Stimulated activated memory B cell treated with anti-CD40 and anti-IgM and Interleukin-4, amounts not matched to agents 10 μg/mL and 1 μg/mL and 100 μg/mL, for 72 hours (primary cell): ENCODE data around the gene CACNA2D2.

Experiments
- ATAC-seq: fragments of 150-1000 bp; cut with Tn5 transposase; 2 replicates; pipeline ENCODE4 v1.10.0; 2021
- H3K27ac Mint-ChIP-seq: one replicate; pipeline ENCODE4 v1.8.0; 2022; ENCODE audit warnings: mild to moderate bottlenecking, mixed read lengths
- H3K27me3 Mint-ChIP-seq: one replicate; pipeline ENCODE4 v1.8.0; 2022; ENCODE audit warnings: mixed read lengths
- H3K36me3 Mint-ChIP-seq: one replicate; pipeline ENCODE4 v1.8.0; 2022; ENCODE audit warnings: mixed read lengths
- H3K4me1 Mint-ChIP-seq: one replicate; pipeline ENCODE4 v1.8.0; 2022; ENCODE audit warnings: mixed read lengths
- H3K4me3 Mint-ChIP-seq: one replicate; pipeline ENCODE4 v1.8.0; 2022; ENCODE audit warnings: mild to moderate bottlenecking, moderate library complexity, mixed read lengths
- H3K9me3 Mint-ChIP-seq: one replicate; pipeline ENCODE4 v1.8.0; 2022; ENCODE audit warnings: mixed read lengths

Gene CACNA2D2

DNA sequence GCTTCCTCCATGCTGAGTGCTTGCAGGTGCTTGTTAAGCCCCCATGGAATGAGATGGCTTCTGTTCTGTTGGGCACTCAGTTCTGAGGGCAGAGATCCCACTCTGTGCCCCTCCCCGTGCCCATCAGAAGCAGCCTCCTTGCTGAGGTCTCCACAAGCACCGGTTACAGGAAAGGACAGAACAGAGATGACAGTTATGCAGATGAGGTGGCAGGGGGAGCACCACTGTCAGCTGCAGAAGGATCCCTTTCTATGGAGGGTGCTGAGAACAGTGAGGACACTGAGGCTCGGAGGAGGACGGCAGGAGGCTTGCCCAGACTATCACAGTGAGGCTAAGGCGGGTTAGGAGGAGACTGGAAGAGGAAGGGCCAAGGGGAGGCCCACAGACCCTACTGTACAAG lies 12.4 kb downstream of the CACNA2D2 start:
- H3K36me3 Mint-ChIP-seq, result no peaks in the 10 kb centered on the region
- H3K4me3 Mint-ChIP-seq, result no peak overlapping the region
- no peak overlapping the region for H3K27ac Mint-ChIP-seq
- H3K27me3 Mint-ChIP-seq, result peaks cover 16% of the 10 kb centered on the region
- no peaks in the 10 kb centered on the region for H3K9me3 Mint-ChIP-seq
- no peaks in the 10 kb centered on the region for H3K4me1 Mint-ChIP-seq
- no peak for ATAC-seq

- Mint-ChIP-seq H3K36me3 (no peaks in the 10 kb centered on the region), H3K4me1 (no peaks in the 10 kb centered on the region), H3K4me3 (no peak overlapping the region), H3K9me3 (no peaks in the 10 kb centered on the region), H3K27ac (no peak overlapping the region), H3K27me3 (peaks cover 16% of the 10 kb centered on the region)
- ATAC-seq, result no peak
Observed at GRCh38 chr3:50490424-50490823, 13.0 kb downstream of the CACNA2D2 start.

DNA sequence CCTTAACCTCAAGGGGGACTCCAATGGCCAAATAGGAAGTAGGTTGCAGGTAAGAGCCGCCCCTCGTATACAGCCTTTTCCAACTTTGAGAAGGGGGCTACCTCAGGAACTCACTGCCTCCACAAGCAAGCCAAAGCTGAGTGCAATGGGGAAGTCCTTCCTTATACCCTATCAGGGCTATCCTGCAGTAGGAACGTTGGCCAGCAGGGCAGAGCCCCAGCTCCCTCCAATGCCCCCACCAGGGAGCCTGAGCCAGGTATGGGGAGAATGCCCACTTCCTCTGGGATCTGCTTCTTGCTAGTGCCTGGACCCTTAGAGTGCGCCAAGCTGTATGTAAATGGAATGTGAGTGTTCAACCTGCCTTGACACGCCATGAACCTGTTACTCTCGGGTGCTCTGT lies 16.3 kb downstream of the CACNA2D2 start:
- peaks cover 31% of the 10 kb centered on the region for H3K27me3 Mint-ChIP-seq
- no peak overlapping the region for H3K27ac Mint-ChIP-seq
- no peaks in the 10 kb centered on the region for H3K36me3 Mint-ChIP-seq
- no peaks in the 10 kb centered on the region for H3K4me1 Mint-ChIP-seq
- H3K4me3 Mint-ChIP-seq, result no peak overlapping the region
- ATAC-seq, result no peak
- no peaks in the 10 kb centered on the region for H3K9me3 Mint-ChIP-seq

DNA sequence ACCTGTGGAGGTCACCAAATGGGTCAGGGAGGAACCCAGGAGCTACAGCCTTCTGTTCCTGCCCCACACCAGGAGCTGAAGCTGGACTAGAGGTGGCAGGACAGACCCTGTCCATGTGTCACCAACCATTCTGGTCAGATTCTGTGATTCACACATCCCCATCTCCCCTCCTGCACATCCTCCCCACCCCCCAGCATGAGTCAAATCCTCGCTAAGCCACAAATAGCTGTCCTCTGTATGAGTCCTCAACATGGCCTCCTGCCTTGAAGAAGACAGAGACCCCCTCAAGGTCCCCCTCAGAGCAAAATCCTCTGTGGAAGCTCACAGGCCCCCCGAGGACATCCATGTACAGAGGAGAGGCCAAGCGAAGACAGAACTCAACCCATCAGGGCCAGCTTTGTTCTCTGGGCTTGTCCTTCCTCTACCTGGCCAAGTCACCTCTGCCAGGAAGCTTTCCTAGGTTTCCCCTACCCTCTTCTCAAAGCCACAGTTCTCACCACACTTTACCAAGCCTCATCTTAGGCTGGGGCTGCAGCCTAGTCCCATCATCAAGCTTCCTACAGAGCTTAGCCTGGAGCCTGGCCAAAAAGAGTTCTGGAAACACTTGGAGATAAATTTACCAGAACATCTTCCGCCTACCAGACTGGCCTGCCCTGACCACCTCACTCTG lies 17.1 kb downstream of the CACNA2D2 start:
- ATAC-seq, result no peak
- no peak overlapping the region for H3K4me3 Mint-ChIP-seq
- no peaks in the 10 kb centered on the region for H3K36me3 Mint-ChIP-seq
- H3K27me3 Mint-ChIP-seq, result peaks cover 31% of the 10 kb centered on the region
- no peaks in the 10 kb centered on the region for H3K9me3 Mint-ChIP-seq
- H3K27ac Mint-ChIP-seq, result no peak overlapping the region
- no peaks in the 10 kb centered on the region for H3K4me1 Mint-ChIP-seq

GRCh38 chr3:50484722-50485121 lies 18.7 kb downstream of the CACNA2D2 start:
- Mint-ChIP-seq H3K36me3 (no peaks in the 10 kb centered on the region), H3K4me1 (peaks cover 8% of the 10 kb centered on the region), H3K4me3 (no peak overlapping the region), H3K27me3 (peaks cover 31% of the 10 kb centered on the region), H3K27ac (no peak overlapping the region), H3K9me3 (no peaks in the 10 kb centered on the region)
- ATAC-seq, result no peak

DNA sequence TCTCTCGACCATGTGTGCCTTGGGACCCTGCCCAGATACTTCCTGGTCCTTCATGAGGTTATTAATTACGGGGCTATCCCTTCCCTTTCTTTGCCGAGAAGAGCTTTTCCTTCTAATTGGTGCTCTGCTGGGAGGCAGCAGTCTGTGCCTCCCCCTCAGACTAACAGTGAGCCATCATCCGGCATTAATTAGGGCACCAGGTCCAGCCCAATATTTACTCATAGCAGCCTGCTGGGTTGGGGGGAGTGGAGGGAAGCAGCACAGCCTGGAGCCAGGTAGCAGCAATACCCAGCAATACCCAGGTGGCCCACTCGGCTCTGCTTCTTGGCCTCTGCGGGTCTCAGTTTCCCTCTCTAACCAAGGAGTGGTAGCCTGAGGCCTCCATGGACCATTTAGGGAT lies 20.1 kb downstream of the CACNA2D2 start:
- H3K4me1 Mint-ChIP-seq, result peaks cover 8% of the 10 kb centered on the region
- H3K9me3 Mint-ChIP-seq, result no peaks in the 10 kb centered on the region
- ATAC-seq, result no peak
- peaks cover 31% of the 10 kb centered on the region for H3K27me3 Mint-ChIP-seq
- no peak overlapping the region for H3K27ac Mint-ChIP-seq
- no peaks in the 10 kb centered on the region for H3K36me3 Mint-ChIP-seq
- H3K4me3 Mint-ChIP-seq, result no peak overlapping the region

- H3K36me3 Mint-ChIP-seq, result no peaks in the 10 kb centered on the region
- no peak overlapping the region for H3K4me3 Mint-ChIP-seq
- peaks cover 8% of the 10 kb centered on the region for H3K4me1 Mint-ChIP-seq
- H3K27ac Mint-ChIP-seq, result no peak overlapping the region
- no peak for ATAC-seq
- peaks cover 22% of the 10 kb centered on the region for H3K27me3 Mint-ChIP-seq
- no peaks in the 10 kb centered on the region for H3K9me3 Mint-ChIP-seq
Observed at GRCh38 chr3:50481992-50482391, 21.4 kb downstream of the CACNA2D2 start.

GRCh38 chr3:50480471-50480870 lies 23.0 kb downstream of the CACNA2D2 start:
- no peak overlapping the region for H3K4me3 Mint-ChIP-seq
- H3K27ac Mint-ChIP-seq, result no peak overlapping the region
- no peaks in the 10 kb centered on the region for H3K36me3 Mint-ChIP-seq
- no peaks in the 10 kb centered on the region for H3K9me3 Mint-ChIP-seq
- H3K27me3 Mint-ChIP-seq, result peaks cover 24% of the 10 kb centered on the region
- peaks cover 8% of the 10 kb centered on the region for H3K4me1 Mint-ChIP-seq
- ATAC-seq, result no peak

DNA sequence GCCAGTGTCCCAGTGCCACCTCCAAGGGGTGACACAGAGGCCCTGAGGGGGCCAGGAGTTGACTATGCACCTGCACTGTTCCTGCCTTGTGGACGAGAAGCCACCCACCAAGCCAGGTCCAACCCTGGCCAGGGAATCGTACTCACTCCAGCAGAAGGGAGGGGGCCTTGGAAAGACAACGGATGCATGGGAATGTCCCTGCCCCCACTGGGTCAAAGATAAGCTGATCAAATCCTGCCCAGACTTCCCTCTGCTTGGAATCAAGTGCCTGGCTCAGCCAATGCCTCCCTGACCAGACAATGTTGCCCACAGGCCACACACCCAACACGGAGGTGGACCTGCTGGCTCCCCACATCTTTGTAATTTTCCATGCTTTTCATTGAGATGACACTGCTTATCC lies 23.9 kb downstream of the CACNA2D2 start:
- Mint-ChIP-seq H3K36me3 (no peaks in the 10 kb centered on the region), H3K4me1 (peaks cover 8% of the 10 kb centered on the region), H3K4me3 (no peak overlapping the region), H3K27me3 (peaks cover 22% of the 10 kb centered on the region), H3K9me3 (no peaks in the 10 kb centered on the region), H3K27ac (no peak overlapping the region)
- ATAC-seq, result no peak

- Mint-ChIP-seq H3K9me3 (no peaks in the 10 kb centered on the region), H3K27me3 (peaks cover 15% of the 10 kb centered on the region), H3K36me3 (no peaks in the 10 kb centered on the region), H3K4me3 (no peak overlapping the region), H3K27ac (no peak overlapping the region), H3K4me1 (peaks cover 8% of the 10 kb centered on the region)
- ATAC-seq, result no peak
Observed at GRCh38 chr3:50478671-50479260, 24.7 kb downstream of the CACNA2D2 start.

GRCh38 chr3:50478051-50478450 lies 25.4 kb downstream of the CACNA2D2 start:
- peaks cover 8% of the 10 kb centered on the region for H3K4me1 Mint-ChIP-seq

GRCh38 chr3:50475348-50475747 lies 28.1 kb downstream of the CACNA2D2 start:
- no peaks in the 10 kb centered on the region for H3K36me3 Mint-ChIP-seq
- no peaks in the 10 kb centered on the region for H3K9me3 Mint-ChIP-seq
- no peak overlapping the region for H3K27ac Mint-ChIP-seq

More at GRCh38 chr3:50478051-50478450, 25.4 kb downstream of the CACNA2D2 start:
- Mint-ChIP-seq H3K36me3 (no peaks in the 10 kb centered on the region), H3K4me3 (no peak overlapping the region), H3K9me3 (no peaks in the 10 kb centered on the region), H3K27me3 (peaks cover 21% of the 10 kb centered on the region), H3K27ac (no peak overlapping the region)
- ATAC-seq, result no peak

GRCh38 chr3:50474717-50475116 lies 28.7 kb downstream of the CACNA2D2 start:
- no peak for ATAC-seq
- Mint-ChIP-seq H3K4me3 (no peak overlapping the region), H3K9me3 (no peaks in the 10 kb centered on the region), H3K4me1 (peaks cover 5% of the 10 kb centered on the region), H3K27me3 (peaks cover 48% of the 10 kb centered on the region), H3K27ac (no peak overlapping the region), H3K36me3 (no peaks in the 10 kb centered on the region)

More at GRCh38 chr3:50475348-50475747, 28.1 kb downstream of the CACNA2D2 start:
- no peak for ATAC-seq
- Mint-ChIP-seq H3K4me3 (no peak overlapping the region), H3K27me3 (peaks cover 42% of the 10 kb centered on the region), H3K4me1 (peaks cover 5% of the 10 kb centered on the region)

DNA sequence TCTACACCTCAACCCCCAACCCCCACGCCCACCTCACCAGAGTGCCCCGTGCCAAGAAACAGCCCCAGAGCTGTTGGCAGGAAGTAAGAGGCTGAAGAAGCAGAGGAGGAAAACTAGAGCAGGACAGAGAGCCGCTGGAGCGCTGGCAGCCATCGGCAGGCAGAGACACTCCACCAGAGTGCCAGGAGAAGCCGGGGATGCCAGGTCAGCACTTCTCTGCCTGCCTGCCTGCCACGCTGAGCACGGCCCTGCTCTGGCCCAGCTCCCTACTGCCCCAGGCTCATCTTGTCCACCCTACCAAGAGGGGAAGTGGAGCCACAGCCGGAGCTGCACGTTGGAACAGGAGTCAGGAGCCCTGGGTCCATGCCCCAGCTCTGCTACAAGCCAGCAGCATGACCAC lies 29.7 kb downstream of the CACNA2D2 start:
- Mint-ChIP-seq H3K27ac (no peak overlapping the region), H3K9me3 (no peaks in the 10 kb centered on the region), H3K4me1 (peaks cover 5% of the 10 kb centered on the region), H3K36me3 (no peaks in the 10 kb centered on the region), H3K27me3 (peaks cover 49% of the 10 kb centered on the region), H3K4me3 (no peak overlapping the region)
- no peak for ATAC-seq

DNA sequence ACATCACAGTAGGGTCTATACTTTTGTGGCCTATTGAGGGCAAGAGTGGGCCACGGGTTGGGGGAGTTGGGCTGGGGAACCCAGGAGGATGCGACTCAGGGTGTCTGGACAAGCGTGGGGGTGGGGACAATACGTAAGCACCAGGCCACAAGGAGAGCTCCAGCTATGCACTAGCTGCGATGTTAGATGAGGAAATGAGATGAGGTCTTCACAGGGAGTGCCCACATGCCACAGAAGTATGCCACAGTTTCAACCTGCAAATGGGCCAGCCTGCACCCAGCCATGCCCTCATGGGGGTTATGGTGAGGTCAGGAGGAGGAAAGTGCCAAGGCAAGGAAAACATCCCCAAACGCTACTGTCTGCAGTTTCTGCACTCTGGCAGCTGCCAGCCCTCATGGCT lies 30.5 kb downstream of the CACNA2D2 start:
- Mint-ChIP-seq H3K4me1 (peaks cover 5% of the 10 kb centered on the region), H3K4me3 (no peak overlapping the region), H3K36me3 (no peaks in the 10 kb centered on the region), H3K27me3 (peaks cover 49% of the 10 kb centered on the region), H3K27ac (no peak overlapping the region), H3K9me3 (no peaks in the 10 kb centered on the region)
- no peak for ATAC-seq

GRCh38 chr3:50470658-50471057 lies 32.8 kb downstream of the CACNA2D2 start:
- H3K4me1 Mint-ChIP-seq, result peaks cover 5% of the 10 kb centered on the region
- no peak overlapping the region for H3K27ac Mint-ChIP-seq
- no peak for ATAC-seq
- H3K27me3 Mint-ChIP-seq, result peaks cover 42% of the 10 kb centered on the region
- no peaks in the 10 kb centered on the region for H3K36me3 Mint-ChIP-seq
- H3K4me3 Mint-ChIP-seq, result no peak overlapping the region
- no peaks in the 10 kb centered on the region for H3K9me3 Mint-ChIP-seq
